Measurements from ENCODE around the gene HERC5. TPM values are rescaled to one million over a fixed set of nuclear protein-coding genes. Genes with fewer than 3 reads are reported as not detected.

The HERC5 gene
- 3.5 TPM for total RNA-seq

GRCh38 chr4:88456670-88457306 lies at the start of gene HERC5:
Gene HERC5, plus strand, starts transcription at chr4:88457119. Its CDS starts 151 bp downstream, at chr4:88457270.

GRCh38 chr4:88523325-88524129 lies 66.6 kb downstream of the HERC5 start, which contains the start of gene PYURF:
Gene PYURF, minus strand, starts transcription at chr4:88523776. Its CDS starts 76 bp downstream, at chr4:88523700.

Other genes with a start within 250 kb of the HERC5 start
- 108 TPM for gene PPM1K, start 172.6 kb upstream of the HERC5 start, total RNA-seq
- 6.9 TPM for gene HERC6, start 78.3 kb upstream of the HERC5 start, total RNA-seq
- gene PYURF, start 66.7 kb downstream of the HERC5 start, total RNA-seq: 78.2 TPM
- 39.2 TPM for gene HERC3, start 135.4 kb downstream of the HERC5 start, total RNA-seq
- gene NAP1L5, start 240.7 kb downstream of the HERC5 start, total RNA-seq: 86.7 TPM